Tibial nerve (tissue), 3 donors: ENCODE data around the gene IFNE.

Source experiments
- EP300 ChIP-seq, 2 donors: sonication (generic); formaldehyde crosslinking; IDR thresholded peaks; one replicate each; pipeline ENCODE4 v1.6.1; 2017; ENCODE audit warnings: antibody characterized with exemption in 2 of 2, mild to moderate bottlenecking in 1 of 2
- POLR2A ChIP-seq, 2 donors: fragments of 450-650 bp; IDR thresholded peaks; one replicate each; pipeline ENCODE4 v1.6.1; 2017; ENCODE audit warnings: antibody characterized with exemption in 2 of 2, mild to moderate bottlenecking in 2 of 2, moderate library complexity in 2 of 2

DNA sequence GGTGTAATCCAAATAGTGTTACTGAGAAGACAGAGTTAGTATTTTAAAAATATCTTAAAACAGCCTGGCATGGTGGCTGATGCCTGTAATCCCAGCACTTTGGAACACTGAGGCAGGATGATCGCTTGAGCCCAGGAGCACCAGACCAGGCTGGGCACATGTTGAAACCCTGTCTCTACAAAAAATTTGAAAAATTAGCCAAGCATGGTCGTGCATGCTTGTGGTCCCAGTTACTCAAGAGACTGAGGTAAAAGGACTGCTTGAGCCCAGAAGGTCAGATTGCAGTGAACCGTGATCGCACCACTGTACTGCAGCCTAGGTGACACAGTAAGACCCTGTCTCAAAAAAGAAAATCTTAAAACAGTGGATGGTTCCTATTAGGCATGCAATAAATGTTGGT lies 29.4 kb downstream of the IFNE start:
- TF ChIP-seq EP300 (IDR thresholded peaks at IDR 0.05) (no peak), POLR2A (IDR thresholded peaks at IDR 0.05) (no peak)
